ENCODE results near the gene BACE1.

GRCh38 chr11:117259417-117259816 is 56.6 kb downstream of the BACE1 start:
- TF ChIP-seq CTCF (IDR thresholded peaks at IDR 0.05) (no peak), POLR2A (IDR thresholded peaks at IDR 0.05) (no peak)
